Stimulated activated CD4-positive, alpha-beta T cell treated with anti-CD3 and anti-CD28 coated beads, Interleukin-1b, Interleukin-23, amount 100 ng/mL, for 48 hours (primary cell): ENCODE measurements around the gene SLC25A17.
"Not testable (repeated sequence)": the region's sequence is repeated elsewhere in the genome, so short reads cannot be mapped to it uniquely, and the experiment has no call there.

Experiments
- DNase-seq: peaks from one replicate; pipeline ENCODE4 v3.0.0-alpha.2; 2020

SLC25A17 gene, protein sequence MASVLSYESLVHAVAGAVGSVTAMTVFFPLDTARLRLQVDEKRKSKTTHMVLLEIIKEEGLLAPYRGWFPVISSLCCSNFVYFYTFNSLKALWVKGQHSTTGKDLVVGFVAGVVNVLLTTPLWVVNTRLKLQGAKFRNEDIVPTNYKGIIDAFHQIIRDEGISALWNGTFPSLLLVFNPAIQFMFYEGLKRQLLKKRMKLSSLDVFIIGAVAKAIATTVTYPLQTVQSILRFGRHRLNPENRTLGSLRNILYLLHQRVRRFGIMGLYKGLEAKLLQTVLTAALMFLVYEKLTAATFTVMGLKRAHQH

DNA sequence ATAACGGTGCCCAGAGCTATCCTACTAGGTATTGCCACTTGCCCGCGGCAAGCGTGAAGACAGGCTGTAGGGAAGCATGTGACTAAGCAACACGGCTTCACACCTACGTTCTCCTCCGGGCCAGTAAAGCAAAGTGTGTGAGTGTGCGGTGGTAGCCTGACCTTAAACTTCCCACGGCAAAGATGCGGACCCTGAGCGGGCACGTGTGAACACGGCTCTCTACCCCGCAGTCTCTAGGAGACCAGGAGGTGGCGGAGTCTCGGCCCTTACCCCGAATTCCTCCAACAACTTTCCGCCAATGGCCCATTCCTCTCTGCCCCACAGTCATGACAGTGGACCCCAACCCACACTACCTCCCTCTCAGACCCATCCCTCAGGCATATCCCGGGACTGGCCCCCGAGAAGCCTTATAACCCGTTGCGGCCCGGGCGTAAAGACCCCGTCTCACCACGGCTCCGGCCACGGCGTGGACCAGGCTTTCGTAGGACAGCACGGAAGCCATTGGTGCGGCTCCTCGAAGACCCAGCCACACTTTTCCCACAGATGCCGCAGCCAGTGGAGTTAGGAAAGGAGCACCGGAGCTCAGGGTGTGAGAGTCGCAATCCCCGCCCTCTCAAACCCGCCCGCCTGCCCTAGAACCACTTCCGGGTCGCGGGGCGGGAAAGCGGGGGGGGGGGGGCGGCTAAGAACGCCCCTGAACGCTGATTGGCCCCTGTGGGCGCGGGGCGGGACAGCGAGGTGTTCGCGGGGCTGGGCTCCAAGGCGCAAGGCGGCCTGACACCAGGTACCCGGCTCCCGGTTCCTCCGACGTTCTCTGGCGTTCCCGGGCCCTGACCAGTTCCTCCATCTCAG is at the start of gene SLC25A17:
SLC25A17 (minus strand) TSS at position 600 of the 852 bp plus-strand sequence; CDS start at position 502, 98 bp downstream.
- DNase-seq, result peak; percentile 86

DNA sequence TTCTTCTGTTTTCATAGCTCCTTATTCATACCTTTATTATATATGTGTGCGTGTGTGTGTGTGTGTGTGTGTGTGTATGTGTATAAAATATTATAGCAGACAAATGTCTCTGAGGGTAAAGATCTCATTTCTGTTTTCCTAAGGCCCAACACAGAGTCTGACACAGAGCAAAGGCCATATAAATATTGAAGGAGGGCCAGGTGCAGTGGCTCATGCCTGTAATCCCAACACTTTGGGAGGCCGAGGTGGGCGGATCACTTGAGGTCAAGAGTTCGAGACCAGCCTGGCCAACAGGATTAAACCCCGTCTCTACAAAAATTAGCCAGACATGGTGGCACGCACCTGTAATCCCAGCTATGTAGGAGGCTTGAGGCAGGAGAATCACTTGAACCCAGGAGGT is 49.2 kb upstream of the SLC25A17 start:
- not testable (repeated sequence) for DNase-seq

DNA sequence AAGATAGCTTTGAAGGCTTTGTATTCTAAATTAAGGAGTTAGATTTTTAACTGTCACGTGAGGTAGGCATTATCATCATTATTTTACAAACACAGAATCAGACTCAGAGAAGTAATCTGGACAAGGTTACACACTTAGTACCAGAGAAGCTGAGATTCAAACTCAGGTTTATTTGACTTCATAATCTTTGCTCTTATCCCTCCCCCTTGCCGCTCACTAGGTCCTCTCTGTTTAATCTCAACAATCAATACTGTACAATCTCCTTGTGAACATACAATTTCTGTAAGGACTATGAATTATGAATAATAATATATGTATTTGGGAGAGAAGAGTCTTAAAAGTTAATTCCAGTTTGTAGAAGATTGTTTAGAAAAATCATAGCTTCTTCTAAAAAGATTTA is 48.0 kb upstream of the SLC25A17 start:
- DNase-seq, result no peak

DNA sequence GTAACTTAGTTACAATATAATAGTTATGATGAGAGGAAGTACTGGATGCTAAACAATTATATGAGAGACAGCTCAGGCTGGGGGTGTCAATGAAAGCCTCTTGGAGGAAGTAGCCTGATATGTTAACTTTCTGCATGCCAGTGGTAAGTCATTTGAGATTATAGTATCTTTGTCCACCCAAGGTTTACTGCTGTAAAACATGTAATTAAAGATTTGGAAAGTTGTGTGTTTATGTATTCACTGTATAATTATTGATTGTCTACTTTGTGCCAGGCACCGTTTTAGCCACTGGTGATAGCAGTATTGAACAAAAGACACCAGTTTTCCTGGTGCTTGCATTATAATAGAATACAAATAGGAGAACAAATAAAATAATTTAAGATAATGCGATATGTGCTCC is 43.4 kb upstream of the SLC25A17 start:
- no peak for DNase-seq

DNA sequence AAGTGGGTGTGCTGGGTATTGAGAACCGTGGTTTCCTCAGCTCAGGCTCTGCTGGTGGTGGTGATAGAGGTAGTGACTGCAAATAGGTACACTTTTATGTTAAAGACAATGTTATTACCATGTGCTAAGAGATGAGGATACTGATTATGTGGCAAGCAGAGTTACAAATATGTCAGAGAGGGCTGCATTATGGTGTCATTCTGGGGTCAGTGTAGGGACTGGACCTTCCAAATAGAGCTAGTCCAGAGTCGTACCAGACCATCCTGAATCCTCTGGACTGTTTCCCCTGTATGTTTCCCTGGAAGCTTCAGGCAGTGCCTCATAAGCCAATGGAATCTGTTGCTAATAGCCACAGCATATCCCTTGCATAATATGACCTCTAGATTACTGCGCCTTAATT is 42.9 kb upstream of the SLC25A17 start, which contains the start of gene DNAJB7:
DNAJB7 (minus strand) TSS at position 101 of the 400 bp plus-strand sequence. CDS start 119 bp downstream, outside the sequence.
- no peak for DNase-seq

DNA sequence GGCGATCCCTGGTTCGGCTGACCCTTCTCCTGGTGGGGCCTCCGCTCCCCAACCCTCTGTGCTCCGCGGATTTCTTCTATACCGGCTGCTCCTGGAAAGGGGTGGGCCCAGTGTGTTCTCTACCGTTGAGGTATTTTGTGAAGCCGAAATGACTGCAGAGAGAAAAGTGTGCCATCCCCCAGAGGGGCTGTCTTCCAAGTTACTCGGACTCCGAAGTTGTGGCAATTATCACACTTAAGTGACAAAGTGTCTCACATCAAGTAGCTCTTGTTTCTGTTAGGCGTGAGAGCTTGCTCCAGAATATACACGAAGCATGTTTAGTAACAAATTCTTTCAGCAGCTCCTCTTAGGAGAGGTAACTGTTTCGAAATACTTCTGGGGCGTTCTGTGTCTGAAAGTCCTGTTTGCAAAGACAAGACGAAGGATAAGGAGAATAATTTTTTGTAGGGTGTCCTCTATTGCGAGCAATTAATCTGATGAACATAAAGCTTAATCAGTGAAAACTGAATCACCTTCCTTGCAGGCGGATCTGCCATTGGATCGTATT is 38.2 kb upstream of the SLC25A17 start:
- DNase-seq, result no peak

DNA sequence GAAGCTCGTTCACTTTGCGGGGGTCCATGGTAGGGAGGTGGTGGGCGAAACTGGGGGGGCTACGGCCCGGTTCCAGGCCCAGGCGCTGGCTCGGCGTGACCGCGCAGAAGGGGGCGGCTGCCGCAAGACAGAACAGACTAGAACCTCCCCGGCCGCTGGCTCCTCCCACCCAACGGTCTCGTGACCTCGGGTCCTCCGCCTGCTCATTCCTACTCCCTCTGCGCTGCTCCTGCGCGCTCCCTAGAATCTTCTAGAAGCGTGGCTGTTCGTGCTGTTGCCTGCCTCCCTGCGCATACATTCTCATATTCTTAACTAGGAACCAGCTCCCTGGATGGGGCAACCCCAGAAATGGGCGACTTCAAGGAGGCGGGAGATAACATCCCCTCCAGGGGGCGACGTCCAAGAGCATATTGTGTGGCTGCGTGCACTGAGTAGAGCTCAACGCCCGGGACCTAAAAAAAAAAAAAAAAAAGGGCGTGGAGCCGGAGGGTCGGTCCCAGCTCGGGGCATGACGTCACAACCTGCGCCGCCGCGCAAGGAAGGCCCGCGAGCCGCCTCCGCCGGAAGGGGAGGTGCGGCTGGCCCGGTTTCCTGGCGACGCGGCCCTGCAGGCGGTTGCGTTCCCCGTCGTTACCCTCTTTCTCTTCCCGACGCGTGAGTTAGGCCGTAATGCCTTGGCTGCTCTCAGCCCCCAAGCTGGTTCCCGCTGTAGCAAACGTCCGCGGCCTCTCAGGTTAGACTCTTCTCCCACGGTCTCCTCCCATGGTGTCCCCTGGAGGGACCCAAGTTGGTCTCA is 37.6 kb upstream of the SLC25A17 start, which contains the start of the genes ST13 and XPNPEP3:
ST13 (minus strand) TSS at position 127 of the 796 bp plus-strand sequence; CDS start at position 28, 99 bp downstream.
XPNPEP3 (plus strand) TSS at position 636 of the 796 bp plus-strand sequence; CDS start at position 670, 34 bp downstream.
- DNase-seq, result peak; percentile 97

DNA sequence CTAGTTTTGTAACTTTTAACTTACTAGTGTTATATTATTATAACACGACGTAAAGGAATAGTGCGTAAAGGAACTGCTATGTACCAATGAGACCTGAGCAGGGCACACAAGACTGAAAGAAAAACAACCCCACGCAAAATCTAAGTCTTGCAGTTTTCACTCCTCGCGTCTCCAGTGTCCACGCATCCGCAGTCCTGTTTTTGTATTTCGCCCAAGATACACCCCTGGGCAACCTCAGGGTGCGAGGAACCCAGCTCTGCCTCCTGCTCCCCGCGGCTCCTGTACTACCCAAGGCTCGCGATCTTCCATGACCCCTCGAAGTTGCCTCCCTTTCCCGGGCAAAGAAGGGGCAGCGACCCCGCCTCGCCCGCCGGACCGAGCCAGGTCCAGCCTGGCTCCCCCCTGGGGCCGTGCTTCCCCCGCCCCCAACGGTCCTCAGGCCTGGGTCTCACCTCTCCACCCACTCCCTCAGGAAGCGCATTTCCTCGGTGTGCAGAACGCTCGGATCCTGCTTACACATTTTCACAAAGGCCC is 36.9 kb upstream of the SLC25A17 start:
- DNase-seq, result no peak

DNA sequence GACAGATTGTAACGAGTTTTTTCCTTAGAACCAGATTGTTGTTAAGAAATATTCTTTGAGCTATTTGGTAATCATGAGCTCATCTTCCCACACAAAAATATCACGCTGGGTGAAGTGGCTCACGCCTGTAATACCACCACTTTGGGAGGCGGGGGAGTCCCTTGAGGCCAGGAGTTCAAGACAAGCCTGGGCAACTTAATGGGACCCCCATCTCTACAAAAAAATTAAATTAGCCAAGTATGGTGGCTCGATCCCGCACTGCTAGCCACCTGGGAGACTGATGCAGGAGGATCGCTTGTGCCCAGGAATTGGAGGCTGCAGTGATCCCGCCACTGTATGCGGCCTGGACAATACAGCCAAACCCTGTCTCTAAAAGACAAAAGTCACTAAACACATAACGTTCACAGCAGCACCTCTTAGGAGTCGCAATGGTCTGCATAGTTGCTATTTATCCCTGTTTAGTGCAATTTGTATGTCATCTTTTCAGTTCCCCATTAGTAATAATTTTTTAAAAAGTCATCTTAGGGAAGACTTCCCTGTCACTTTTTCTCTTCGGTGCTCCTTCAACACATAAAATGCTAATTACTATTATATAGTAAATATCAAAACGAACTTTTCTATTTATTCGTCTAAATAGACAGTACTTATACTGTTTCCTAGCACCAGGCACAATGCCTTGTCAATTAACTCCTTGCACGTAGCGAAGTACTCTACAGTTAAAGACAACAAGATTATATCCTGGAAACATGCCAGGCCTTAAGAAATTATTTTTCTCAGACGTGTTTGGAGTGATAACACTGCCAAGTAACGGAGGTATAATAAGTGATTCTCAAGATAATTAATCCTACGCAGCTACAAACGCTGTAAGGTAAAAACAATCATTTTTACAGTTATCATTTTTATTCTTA is 36.2 kb upstream of the SLC25A17 start:
- DNase-seq, result no peak

DNA sequence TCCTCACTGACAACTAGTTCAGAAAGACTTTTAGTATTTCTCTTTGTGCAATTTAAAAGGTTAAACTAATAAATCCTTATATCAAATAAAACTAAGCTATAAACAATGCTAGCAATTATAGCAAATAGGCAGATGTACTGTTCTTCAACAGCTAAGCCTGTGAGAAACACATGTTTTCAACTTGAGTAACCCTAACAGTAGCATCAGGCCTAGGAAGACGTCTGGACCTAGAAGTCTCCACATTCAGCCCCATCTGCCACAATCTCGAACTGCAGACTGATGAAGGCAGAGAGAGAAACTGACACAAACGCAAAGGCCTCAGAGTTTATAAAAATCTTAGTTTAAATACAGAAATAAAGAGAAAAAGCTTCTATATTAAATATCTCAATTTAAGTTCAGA is 34.8 kb upstream of the SLC25A17 start:
- DNase-seq, result no peak

DNA sequence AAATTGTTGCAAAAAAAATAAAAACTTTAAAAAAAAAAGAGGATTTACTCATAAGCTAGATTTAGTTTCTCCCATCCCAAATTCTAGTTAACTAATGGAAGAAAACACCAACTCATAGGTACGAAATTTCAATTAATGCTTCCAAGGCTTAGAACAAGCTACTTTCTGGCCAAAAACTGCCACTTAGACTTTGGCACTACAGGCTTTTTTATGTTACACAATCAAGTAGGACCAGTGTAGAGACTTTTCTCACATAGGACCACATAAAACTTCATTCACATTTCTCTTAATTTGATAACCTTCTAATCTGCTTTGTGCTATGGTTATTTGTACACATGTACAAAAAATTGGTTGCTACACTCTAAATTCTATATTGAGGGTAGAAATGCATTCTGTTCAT is 34.2 kb upstream of the SLC25A17 start:
- no peak for DNase-seq

DNA sequence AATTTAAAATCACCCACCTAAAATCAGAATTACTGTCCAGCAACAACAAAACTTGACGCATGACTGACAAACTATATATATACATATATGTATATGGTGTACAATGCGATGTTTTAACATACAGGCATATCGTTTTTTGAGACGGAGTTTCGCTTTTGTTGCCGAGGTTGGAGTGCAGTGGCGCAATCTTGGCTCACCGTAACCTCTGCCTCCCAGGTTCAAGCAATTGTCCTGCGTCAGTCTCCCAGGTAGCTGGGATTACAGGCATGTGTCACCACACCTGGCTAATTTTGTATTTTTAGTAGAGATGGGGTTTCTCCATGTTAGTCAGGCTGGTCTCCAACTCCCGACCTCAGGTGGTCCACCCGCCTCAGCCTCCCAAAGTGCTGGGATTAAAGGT is 26.7 kb upstream of the SLC25A17 start:
- not testable (repeated sequence) for DNase-seq

DNA sequence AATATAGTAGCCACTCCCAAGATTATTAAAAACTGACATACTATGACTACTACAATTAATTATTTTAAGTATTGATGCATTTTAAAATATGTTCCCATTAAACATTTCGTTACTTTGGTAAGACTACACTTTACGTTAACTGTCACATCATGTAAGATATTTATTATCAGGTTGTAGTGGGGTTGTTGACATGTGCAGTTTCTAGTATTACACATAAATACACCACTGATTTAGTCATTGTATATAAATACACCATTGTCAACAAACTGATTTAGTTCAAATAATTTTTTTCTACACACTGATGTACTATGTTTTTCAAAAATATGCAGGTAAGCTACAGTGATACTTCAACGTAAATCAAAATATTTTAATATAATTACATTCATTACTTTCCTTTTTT is 25.8 kb upstream of the SLC25A17 start:
- DNase-seq, result no peak

DNA sequence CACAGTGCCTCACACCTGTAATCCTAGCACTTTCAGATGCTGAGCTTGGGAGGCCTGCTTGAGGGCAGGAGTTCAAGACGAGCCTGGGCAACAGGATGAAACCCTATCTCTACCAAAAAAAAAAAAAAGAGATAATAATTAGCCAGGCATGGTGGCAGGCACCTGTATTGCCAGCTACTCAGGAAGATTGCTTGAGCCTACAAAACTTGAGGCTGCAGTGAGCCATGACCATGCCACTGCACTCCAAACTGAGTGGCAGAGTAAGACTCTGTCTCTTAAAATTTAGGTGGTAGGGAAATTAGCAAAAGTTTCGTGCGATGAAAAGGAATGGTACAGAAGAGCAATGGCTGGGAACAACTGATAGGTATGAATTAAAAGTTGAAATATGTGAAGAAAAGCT is 19.3 kb upstream of the SLC25A17 start:
- no peak for DNase-seq

DNA sequence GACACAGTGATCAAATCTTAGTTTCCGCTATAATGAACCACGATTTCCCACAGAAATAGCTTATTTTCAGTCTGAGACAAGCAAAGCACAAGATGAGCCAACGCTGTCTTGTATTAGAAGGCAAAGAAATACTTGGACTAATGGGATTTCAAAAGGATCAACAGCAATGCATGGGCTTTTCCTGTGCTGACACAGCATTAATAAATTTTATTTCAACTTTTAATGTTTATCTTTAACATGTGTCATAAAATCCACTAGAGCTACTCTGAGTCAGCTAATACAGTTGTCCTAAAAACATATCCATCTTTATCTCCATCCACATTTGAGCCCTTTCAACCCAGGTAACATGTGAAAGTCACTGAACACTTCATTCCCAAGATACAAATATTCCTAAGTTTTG is 15.5 kb upstream of the SLC25A17 start:
- no peak for DNase-seq

DNA sequence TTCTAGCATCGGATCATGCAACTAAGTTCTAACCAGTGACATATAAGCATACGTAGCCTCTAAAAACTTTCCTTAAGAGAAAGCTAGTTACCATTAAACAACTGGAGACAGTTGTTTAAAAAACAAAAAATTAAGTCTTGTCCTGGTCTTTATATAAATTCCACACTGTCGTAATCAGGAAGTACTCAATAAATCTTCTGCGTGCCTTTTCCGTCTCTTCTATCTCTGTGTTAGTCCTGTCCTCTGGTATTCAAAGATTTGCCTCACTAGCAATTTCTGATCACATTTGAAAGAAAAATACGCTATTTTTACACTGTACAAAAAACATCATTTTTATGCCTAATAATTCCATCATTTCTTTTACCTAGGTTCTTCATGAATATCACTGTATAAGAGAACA is 10.0 kb upstream of the SLC25A17 start:
- no peak for DNase-seq

DNA sequence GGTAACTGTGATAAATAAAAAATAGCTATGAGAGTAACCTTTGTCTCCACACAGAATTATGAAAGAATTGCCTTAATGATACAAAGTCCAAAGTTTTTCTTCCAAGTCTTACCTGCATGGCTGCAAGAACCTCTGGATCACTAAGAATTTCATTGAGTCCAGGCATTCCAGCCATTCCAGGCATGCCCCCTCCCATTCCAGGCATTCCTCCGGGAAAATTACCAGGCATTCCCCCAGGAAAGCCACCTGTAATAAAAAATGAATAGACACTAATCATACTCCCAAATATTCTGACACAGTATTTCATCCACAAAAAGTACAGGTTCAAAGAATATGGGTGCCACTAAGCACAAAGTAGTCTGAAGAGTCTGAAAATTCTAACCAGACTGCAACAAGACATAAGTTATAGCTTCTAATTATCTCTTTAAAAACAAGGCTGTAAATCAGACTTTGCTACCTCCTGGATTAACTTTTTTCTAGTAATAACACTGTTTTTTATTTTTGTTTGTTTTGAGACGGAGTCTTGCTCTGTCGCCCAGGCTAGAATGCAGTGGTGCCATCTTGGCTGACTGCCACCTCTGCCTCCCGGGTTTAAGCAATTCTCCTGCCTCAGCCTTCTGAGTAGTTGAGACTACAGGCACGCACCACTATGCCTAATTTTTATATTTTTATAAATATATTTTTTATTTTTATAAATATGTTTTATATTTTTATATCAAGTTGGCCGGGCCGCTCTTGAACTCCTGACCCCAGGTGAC is 8.0 kb upstream of the SLC25A17 start:
- DNase-seq, result no peak

DNA sequence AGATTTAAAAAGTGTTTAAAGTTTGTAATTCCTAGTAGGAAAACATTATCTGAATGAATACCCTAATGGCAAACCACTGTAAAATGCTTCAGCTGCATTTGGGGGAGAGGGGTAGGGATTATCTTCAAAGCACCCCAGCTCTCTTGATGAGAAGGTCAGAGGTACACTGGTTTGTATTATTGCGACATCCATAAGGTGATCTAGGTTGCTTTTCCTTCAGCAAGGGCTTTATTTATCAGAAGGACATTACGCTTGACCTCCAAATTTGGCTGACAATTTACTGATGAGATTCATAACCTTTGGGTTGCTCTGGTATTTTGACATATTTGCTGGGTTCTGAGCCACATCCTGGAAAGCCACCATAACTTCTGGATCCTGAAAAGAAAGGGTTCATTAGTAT is 7.1 kb upstream of the SLC25A17 start:
- not testable (repeated sequence) for DNase-seq

DNA sequence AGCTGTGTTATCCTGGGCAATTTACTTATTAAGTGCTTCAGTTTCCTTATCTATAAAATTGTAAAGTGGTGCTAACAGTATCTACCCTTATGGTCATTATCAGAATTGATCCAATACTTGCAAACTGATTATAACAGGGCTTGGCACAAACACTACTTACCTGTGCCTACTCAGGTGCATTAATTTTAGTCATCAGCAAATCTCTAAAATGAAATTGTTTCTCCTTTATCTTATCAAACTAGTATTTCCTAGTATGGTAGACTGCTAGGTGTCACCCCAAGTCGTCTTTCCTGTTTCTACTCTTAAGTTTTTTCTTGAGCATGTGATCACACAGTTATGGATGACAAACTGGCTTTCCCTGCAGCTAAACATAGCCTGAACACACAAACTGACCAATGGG is 4.3 kb upstream of the SLC25A17 start:
- no peak for DNase-seq

DNA sequence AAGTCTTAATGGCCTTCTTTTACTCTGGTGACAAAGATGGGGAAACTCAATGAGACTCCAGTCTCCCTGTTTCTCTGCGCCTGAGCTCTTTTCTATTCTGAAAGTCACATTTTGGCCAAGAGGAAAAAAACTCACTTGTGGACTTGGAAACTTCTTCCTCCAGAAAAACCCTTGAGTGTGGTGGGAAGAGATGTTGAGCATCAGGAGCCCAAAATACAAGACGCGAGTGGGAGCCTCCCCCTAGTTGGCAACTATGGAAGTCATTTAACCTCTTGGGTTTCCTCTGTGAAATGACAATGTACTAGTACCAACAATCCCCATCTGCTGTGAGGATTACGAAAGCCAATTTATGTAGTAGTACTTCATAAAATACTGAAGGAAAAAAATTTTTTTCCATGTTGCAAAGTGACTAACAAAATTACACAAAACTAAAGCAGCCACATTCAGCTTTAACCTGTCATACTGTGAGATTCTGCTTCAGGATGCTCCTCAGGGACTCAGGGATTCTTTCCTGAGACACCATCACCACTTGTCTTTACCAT is 524 bp upstream of the SLC25A17 start:
- no peak for DNase-seq
